Measurements from ENCODE around the gene TBCB. TPM values are rescaled to one million over a fixed set of nuclear protein-coding genes. Genes with fewer than 3 reads are reported as not detected.

Gene TBCB
- total RNA-seq, 2 experiments from 2014 or later, result 104 to 105 TPM

GRCh38 chr19:36106991-36107390, 8.3 kb upstream of the TBCB start:
- Mint-ChIP-seq H3K27me3 (ENCODE audit: low read depth) (no peaks in the 10 kb centered on the region), H3K9me3 (no peaks in the 10 kb centered on the region), H3K36me3 (ENCODE audit: low read depth) (peaks cover 13% of the 10 kb centered on the region), H3K4me3 (no peak overlapping the region), H3K27ac (no peak overlapping the region), H3K4me1 (ENCODE audit: low read depth) (no peaks in the 10 kb centered on the region)
- no peak for DNase-seq
- CTCF ChIA-PET, result no interaction called here
- intact Hi-C loops (cut with micrococcal nuclease), result no loop called here

DNA sequence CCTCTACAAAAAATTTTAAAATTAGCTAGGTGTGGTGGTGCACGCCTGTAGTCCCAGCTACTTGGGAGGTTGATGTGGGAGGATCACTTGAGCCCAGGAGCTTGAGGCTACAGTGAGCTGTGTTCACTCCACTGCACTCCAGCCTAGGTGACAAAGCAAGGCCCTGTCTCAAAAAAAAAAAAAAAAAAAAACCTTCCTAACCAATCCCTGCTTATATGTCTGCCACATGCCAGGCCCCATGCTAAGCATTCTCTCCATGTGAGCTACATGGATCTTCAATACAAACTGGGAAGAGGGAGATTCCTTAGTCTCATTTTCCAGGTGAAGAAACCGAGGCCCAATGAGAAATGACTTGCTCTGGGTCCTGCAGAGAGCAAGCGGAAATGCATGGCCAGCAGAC, 6.6 kb upstream of the TBCB start:
- Mint-ChIP-seq H3K27me3 (ENCODE audit: low read depth) (no peaks in the 10 kb centered on the region), H3K4me3 (no peak overlapping the region), H3K36me3 (ENCODE audit: low read depth) (peaks cover 17% of the 10 kb centered on the region), H3K27ac (no peak overlapping the region), H3K4me1 (ENCODE audit: low read depth) (peaks cover 9% of the 10 kb centered on the region), H3K9me3 (no peaks in the 10 kb centered on the region)
- CTCF ChIA-PET, result no interaction called here
- intact Hi-C loops (cut with micrococcal nuclease), result no loop called here
- DNase-seq, result no peak

DNA sequence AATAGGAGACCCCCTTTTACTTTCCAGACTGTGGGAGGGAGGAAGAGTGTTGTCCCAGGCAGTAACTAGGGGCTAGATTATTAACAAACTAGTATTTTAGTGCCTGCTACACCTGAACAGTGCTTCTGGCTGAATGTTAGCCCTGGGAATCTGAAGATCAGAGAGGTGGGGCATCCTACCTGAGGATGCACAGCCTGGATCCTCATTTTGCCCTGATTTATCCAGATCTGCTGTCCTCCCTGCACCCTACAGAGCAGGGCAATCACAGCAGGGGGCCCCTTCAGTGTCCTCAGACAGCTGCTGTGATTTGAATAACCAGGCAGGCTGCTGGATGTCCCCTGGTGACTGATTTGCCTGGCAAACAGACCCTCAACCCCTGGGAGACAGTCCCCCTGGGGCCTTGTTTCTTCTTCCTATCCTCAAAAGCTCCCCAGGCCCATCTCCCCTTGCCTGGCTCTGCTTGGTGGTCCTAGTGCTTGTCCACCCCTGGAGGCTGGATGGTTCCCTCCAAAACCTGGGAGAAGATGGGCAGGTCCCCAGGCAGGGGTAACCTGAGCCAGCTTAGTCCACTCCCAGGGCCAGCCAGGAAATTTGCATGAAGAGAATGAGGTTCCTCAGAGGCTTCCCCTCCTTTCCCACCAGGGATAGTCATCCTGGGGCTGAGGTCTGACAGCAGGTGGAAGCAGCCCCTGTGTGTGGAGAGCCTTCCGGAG, 4.6 kb upstream of the TBCB start, which contains the start of gene OVOL3:
Gene OVOL3 (plus strand): TSS at position 657 of the 713 bp plus-strand sequence. CDS start 60 bp downstream, outside the sequence.
- intact Hi-C loops (cut with micrococcal nuclease), result loop anchor here (10.0 kb wide), 2 partner anchors 396 to 664 kb away; partner anchors contain the start of genes KMT2B and ZNF850
- Mint-ChIP-seq H3K36me3 (ENCODE audit: low read depth) (peaks cover 23% of the 10 kb centered on the region), H3K27me3 (ENCODE audit: low read depth) (no peaks in the 10 kb centered on the region), H3K9me3 (no peaks in the 10 kb centered on the region), H3K4me3 (no peak within 1 kb of the TSS), H3K4me1 (ENCODE audit: low read depth) (peaks cover 16% of the 10 kb centered on the region), H3K27ac (no peak within 1 kb of the TSS)
- DNase-seq, result no peak
- CTCF ChIA-PET, result interaction anchor here (1.2 kb wide), 1 partner anchor 17 kb away, joined by 3 read pairs; no protein-coding TSS in a partner anchor

DNA sequence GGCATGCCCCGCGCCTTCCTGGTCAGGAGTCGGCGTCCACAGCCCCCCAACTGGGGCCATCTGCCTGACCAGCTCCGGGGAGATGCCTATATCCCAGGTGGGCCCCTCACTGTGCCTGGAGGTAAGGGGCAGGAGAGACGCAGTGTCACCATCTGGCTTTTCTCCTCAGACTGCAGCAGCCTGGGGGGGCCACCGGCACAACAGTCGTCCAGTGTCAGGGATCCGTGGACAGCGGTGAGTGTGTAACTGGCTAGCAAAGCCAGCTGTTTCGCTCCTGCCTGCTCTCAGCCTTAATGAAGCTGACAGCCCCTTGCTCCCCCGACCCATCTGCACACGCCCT, 4.1 kb upstream of the TBCB start:
- Mint-ChIP-seq H3K4me3 (no peak overlapping the region), H3K27me3 (ENCODE audit: low read depth) (no peaks in the 10 kb centered on the region), H3K27ac (no peak overlapping the region), H3K9me3 (no peaks in the 10 kb centered on the region), H3K4me1 (ENCODE audit: low read depth) (peaks cover 21% of the 10 kb centered on the region), H3K36me3 (ENCODE audit: low read depth) (peaks cover 22% of the 10 kb centered on the region)
- intact Hi-C loops (cut with micrococcal nuclease), result loop anchor here (10.0 kb wide), 2 partner anchors 396 to 664 kb away; partner anchors contain the start of genes KMT2B and ZNF850
- CTCF ChIA-PET, result interaction anchor here (1.2 kb wide), 1 partner anchor 17 kb away, joined by 3 read pairs; no protein-coding TSS in a partner anchor
- DNase-seq, result no peak

DNA sequence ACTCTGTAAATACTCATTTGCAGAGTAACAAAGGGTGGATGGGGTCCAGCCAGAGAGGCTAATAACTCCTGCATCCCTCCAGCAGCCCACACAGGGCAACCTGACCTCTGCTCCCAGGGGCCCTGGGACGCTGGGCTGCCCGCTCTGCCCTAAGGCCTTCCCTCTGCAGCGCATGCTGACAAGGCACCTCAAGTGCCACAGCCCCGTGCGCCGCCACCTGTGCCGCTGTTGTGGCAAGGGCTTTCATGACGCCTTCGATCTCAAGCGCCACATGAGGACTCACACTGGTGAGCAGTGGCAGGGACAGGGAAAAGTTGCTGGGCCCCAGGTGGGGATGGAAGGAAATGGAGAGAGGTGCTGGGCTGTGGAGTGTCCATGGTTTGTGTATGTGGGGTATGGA, 2.6 kb upstream of the TBCB start:
- CTCF ChIA-PET, result interaction anchor here (0.6 kb wide), 1 partner anchor 308 kb away, joined by 3 read pairs; no protein-coding TSS in a partner anchor
- no peak for DNase-seq
- Mint-ChIP-seq H3K4me1 (ENCODE audit: low read depth) (peaks cover 30% of the 10 kb centered on the region), H3K4me3 (peak overlapping the region; percentile 99), H3K27me3 (ENCODE audit: low read depth) (no peaks in the 10 kb centered on the region), H3K9me3 (no peaks in the 10 kb centered on the region), H3K36me3 (ENCODE audit: low read depth) (peaks cover 22% of the 10 kb centered on the region), H3K27ac (no peak overlapping the region)
- intact Hi-C loops (cut with micrococcal nuclease), result loop anchor here (10.0 kb wide), 2 partner anchors 398 to 662 kb away; partner anchors contain the start of genes KMT2B and ZNF850

GRCh38 chr19:36113425-36113824, 1.8 kb upstream of the TBCB start:
- CTCF ChIA-PET, result interaction anchor here (0.6 to 1.2 kb wide), 3 partner anchors 14 to 308 kb away, joined by 3 read pairs; no protein-coding TSS in a partner anchor
- H3K4me3 Mint-ChIP-seq, result peak overlapping the region; percentile 99
- H3K4me1 Mint-ChIP-seq (ENCODE audit: low read depth), result peaks cover 30% of the 10 kb centered on the region
- no peaks in the 10 kb centered on the region for H3K9me3 Mint-ChIP-seq
- peaks cover 20% of the 10 kb centered on the region for H3K36me3 Mint-ChIP-seq (ENCODE audit: low read depth)
- no peaks in the 10 kb centered on the region for H3K27me3 Mint-ChIP-seq (ENCODE audit: low read depth)
- peak overlapping the region; percentile 70 for H3K27ac Mint-ChIP-seq
- DNase-seq, result no peak
- intact Hi-C loops (cut with micrococcal nuclease), result loop anchor here (10.0 kb wide), 2 partner anchors 399 to 661 kb away; partner anchors contain the start of genes KMT2B and ZNF850

DNA sequence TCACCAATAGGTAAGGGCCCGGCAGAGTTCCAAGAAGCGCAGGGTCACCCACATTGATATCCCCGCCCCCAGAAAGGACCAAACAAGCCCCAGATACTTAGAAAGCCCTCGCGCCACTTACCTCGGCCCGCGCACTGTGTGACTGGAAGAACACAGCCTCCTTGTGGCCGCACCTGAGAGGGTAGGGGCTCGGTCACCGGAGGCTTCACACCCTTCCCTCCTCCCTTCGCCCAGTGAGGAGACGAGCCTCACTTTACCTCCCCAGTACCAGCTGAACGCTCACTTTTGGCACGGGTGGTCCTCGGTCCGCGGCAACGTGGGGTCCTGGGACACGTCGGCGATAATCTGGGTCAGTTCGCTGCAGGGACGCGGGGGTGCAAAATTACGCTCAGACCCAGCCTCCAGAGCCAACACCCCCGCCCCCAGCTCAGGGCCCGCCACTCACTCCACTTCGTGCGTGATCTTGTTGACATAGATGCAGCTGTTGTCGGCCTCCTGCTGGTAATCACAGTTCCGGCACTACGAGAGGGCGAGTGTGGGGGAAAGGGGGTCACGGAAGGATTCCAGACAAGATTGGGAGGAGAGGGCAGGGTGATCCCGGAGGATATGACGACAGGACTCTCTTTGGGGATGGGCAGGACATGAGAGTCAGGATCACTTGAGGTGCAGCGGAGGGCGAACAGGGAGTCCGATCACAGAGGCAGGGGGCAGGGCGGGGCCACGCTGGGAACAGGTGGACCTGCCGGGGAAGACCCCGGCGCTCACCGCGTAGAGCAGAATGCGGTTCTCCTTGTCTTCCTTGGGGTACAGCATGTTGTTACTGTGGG, 1.2 kb upstream of the TBCB start:
- Mint-ChIP-seq H3K9me3 (no peaks in the 10 kb centered on the region), H3K4me3 (peak overlapping the region; percentile 99), H3K36me3 (ENCODE audit: low read depth) (peaks cover 20% of the 10 kb centered on the region), H3K27ac (peak overlapping the region; percentile 91), H3K4me1 (ENCODE audit: low read depth) (peaks cover 30% of the 10 kb centered on the region), H3K27me3 (ENCODE audit: low read depth) (no peaks in the 10 kb centered on the region)
- intact Hi-C loops (cut with micrococcal nuclease), result loop anchor here (2.0 to 10.0 kb wide), 4 partner anchors 119 to 661 kb away; partner anchors contain the start of genes KMT2B, SDHAF1 and ZNF850
- peak; percentile 45 for DNase-seq
- CTCF ChIA-PET, result interaction anchor here (0.6 to 1.2 kb wide), 2 partner anchors 13 to 219 kb away, joined by 3 read pairs; no protein-coding TSS in a partner anchor

DNA sequence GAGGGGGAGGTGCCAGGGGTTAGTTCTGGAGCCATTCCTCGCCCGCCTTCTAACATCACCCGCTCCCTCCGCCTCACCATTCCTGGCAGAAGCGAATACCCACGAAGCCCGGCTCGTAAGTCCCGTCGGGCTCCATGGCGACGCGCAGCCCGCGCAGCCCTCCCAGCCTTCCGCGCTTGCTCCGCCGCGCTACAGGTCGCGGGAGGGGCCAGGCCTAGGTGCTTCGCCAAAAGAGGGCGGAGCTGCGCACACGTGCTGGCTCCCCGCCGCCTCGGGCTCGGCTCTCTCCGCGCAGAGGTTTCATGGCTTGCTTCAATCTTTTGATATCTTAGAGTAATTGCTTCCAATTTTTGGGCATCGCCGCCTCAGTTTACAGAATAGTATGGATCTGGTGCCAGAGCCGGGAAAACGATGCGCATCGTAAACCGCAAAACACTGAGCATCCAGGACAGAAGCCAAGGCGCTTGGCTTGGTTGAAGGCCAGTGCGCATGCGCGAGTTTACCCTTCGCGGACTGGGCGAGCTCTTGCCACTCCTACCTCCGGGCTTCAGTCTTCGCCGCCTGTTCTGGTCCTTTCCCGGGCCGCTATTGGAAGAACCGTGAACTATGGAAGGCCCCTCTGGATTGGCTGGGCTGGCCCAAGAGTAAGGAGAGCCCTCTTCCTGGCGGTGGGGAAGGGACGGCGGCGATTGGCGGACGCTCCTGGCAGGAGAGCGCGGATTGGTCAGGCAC, 381 bp upstream of the TBCB start, which contains the start of gene POLR2I:
Gene POLR2I (minus strand): TSS at position 155 of the 732 bp plus-strand sequence. CDS start 19 bp downstream, at position 136.
- Mint-ChIP-seq H3K27me3 (ENCODE audit: low read depth) (no peaks in the 10 kb centered on the region), H3K27ac (peak within 1 kb of the TSS; percentile 91), H3K4me3 (peak within 1 kb of the TSS; percentile 99), H3K9me3 (no peaks in the 10 kb centered on the region), H3K4me1 (ENCODE audit: low read depth) (peaks cover 30% of the 10 kb centered on the region), H3K36me3 (ENCODE audit: low read depth) (peaks cover 22% of the 10 kb centered on the region)
- intact Hi-C loops (cut with micrococcal nuclease), result loop anchor here (1.0 to 10.0 kb wide), 11 partner anchors 13 to 660 kb away; partner anchors contain the start of genes ALKBH6, CAPNS1, KMT2B and LIN37
- DNase-seq, result peak; percentile 99
- CTCF ChIA-PET, result interaction anchor here (0.9 kb wide), 1 partner anchor 13 kb away, joined by 5 read pairs; no protein-coding TSS in a partner anchor

DNA sequence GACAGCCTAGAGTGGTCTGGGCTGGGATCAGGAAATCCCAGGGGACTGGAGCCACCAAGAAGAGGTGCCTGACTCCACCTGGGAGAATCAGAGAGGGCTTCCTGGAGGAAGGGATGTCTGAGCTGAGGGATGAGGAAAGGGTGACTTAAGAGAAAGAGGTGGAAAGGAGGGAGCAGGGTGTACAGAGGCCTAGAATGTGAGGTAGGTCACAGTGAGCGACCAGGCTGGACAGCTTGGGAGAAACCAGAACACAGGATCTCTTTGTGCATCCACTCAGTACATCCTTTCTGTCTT, 1.0 kb downstream of the TBCB start:
- CTCF ChIA-PET, result interaction anchor here (1.2 kb wide), 1 partner anchor 12 kb away, joined by 3 read pairs; no protein-coding TSS in a partner anchor
- Mint-ChIP-seq H3K4me3 (peak overlapping the region; percentile 99), H3K27me3 (ENCODE audit: low read depth) (no peaks in the 10 kb centered on the region), H3K9me3 (no peaks in the 10 kb centered on the region), H3K4me1 (ENCODE audit: low read depth) (peaks cover 33% of the 10 kb centered on the region), H3K36me3 (ENCODE audit: low read depth) (peaks cover 27% of the 10 kb centered on the region), H3K27ac (peak overlapping the region; percentile 87)
- intact Hi-C loops (cut with micrococcal nuclease), result loop anchor here (10.0 kb wide), 2 partner anchors 401 to 659 kb away; partner anchors contain the start of genes KMT2B and ZNF850
- no peak for DNase-seq

DNA sequence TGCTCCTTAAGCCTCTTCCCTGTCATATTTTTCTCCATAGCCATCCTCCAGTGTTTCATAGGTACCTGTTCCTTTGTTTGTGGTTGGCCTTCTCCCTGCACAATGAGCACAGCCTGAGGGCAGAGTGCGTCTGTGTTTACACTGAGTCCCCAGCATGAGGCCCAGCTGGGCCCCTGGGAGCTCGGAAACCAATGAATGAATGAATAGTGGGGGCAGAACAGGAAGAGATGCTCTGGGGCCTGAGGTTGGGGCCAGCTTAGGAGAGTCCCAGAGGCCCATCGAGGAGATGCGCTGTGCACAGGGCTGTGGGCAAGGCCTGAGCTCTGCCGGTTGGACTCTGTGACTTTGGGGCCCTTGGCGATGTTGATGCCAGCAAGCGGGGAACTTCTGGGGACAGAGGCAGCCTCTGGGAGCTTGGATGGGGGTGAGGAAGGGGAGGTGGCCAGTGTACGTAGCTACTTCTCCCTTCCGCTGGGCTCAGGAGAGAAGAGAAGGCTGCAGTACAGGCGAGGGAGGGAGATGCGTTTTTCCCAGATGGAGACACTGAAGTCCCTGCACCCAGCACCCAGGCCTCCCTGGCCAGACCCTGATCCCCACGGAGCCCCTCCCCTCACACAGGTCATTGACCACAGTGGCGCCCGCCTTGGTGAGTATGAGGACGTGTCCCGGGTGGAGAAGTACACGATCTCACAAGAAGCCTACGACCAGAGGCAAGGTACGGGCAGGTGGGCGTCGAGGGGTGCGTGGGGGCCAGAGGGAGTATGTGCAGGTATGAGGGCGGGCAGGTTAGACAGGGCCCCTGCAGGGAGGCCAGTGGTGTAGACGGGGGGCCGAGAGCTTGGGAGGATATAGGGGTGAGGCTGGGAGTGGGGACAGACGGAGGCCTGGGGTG, 5.1 kb downstream of the TBCB start:
- H3K27me3 Mint-ChIP-seq (ENCODE audit: low read depth), result no peaks in the 10 kb centered on the region
- H3K9me3 Mint-ChIP-seq, result no peaks in the 10 kb centered on the region
- peaks cover 24% of the 10 kb centered on the region for H3K36me3 Mint-ChIP-seq (ENCODE audit: low read depth)
- DNase-seq, result no peak
- CTCF ChIA-PET, result no interaction called here
- intact Hi-C loops (cut with micrococcal nuclease), result loop anchor here (10.0 kb wide), 2 partner anchors 484 to 734 kb away; partner anchors contain the start of genes ZNF345 and ZNF382
- H3K27ac Mint-ChIP-seq, result no peak overlapping the region
- no peak overlapping the region for H3K4me3 Mint-ChIP-seq
- peaks cover 17% of the 10 kb centered on the region for H3K4me1 Mint-ChIP-seq (ENCODE audit: low read depth)

DNA sequence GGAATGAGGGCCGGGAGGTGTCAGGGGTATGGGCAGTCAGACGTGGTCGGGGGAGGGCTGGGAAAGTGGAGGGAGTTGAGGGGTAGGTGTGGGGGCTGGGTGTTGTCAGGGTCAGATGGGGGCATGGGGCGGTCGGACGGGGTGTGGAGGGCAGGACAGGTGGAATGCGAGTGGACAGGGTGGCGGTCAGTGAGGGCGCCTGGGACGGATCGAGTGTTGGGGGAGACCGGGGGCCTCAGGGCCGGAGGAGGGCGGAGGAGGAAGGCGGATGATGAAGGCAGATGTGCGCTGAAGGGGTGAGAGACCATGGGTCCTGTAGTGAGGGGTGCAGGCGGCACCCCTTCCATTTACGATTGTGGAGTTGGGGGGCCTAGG, 5.7 kb downstream of the TBCB start:
- intact Hi-C loops (cut with micrococcal nuclease), result loop anchor here (10.0 kb wide), 2 partner anchors 484 to 734 kb away; partner anchors contain the start of genes ZNF345 and ZNF382
- Mint-ChIP-seq H3K4me1 (ENCODE audit: low read depth) (peaks cover 19% of the 10 kb centered on the region), H3K36me3 (ENCODE audit: low read depth) (peaks cover 30% of the 10 kb centered on the region), H3K4me3 (no peak overlapping the region), H3K27me3 (ENCODE audit: low read depth) (no peaks in the 10 kb centered on the region), H3K27ac (no peak overlapping the region), H3K9me3 (no peaks in the 10 kb centered on the region)
- no peak for DNase-seq
- CTCF ChIA-PET, result no interaction called here
